Erythroblast (primary cell): ENCODE data around the gene MTOR.

Experiments used
- GATA1 ChIP-seq: IDR thresholded peaks from 2 replicates; pipeline ENCODE4 v1.6.1; 2011; ENCODE audit warnings: low read depth, mild to moderate bottlenecking, control low read depth, low read length, moderate library complexity
- POLR2A ChIP-seq: IDR thresholded peaks from 2 replicates; pipeline ENCODE4 v1.6.1; 2011; ENCODE audit warnings: mild to moderate bottlenecking, low read length

DNA sequence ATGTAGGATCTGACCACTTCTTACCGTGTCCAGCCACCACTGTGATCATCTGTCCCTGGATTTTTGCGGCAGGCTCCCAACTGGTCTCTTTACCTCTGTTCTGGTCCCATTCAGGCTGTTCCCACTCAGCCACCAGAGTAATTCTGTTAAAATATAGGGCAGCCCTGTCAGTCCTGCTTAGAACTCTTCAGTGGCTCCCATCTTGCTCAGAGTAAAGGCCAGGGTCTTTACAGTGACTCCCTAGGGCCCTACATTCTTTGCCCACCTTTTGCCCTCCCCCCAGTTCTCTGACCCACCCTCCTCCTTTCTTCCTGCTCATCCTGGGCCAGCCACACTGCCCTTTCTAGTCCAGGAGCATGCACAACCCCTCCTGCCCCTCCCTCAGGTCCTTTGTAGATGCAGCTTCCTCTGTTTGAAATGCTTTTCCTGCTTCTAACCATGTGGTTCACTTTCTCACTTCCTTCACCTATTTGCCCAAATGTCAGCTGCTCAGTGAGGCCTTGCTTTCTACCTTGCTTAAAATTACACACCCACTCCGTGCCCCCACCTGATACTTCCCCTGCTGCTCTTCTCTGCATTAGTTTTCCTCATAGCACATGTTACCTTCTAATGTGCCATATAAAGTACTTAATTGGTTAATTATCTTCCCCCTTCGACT, 18.5 kb upstream of the MTOR start:
- TF ChIP-seq POLR2A (no peak), GATA1 (no peak)
